ENCODE data around the gene EVL. TPM values are rescaled to one million over a fixed set of nuclear protein-coding genes. Genes with fewer than 3 reads are reported as not detected.

The EVL gene
- total RNA-seq, 4 donors from 2014 or later: 22.8 to 86.4 (median 45.2) TPM

- H3K9me3 ChIP-seq: no peaks in the 10 kb centered on the region
- H3K36me3 ChIP-seq: no peaks in the 10 kb centered on the region
- no peaks in the 10 kb centered on the region for H3K27me3 ChIP-seq
- no peak overlapping the region for H3K27ac ChIP-seq
- TF ChIP-seq POLR2AphosphoS5 (IDR thresholded peaks at IDR 0.05): no peak
- TF ChIP-seq POLR2A (IDR thresholded peaks at IDR 0.05): no peak
- no peak for TF ChIP-seq EP300 (IDR thresholded peaks at IDR 0.05; ENCODE audit: low read depth)
- TF ChIP-seq CTCF (IDR thresholded peaks at IDR 0.05): no peak
- in situ Hi-C loops (cut with MboI; ENCODE audit: low pct_ligation_motif_present in 1 of 4, low pct_unique_long_range_greater_than_20kb in 1 of 4, low sequenced_read_pairs in 3 of 4) (loop anchor here in 1 of 4 donors (25.0 kb wide), 1 partner anchor 133 kb away; no protein-coding TSS in a partner anchor), intact Hi-C loops (cut with DNase I; ENCODE audit: low total_unique reads) (no loop called here)
- DNase-seq: no peak
- WGBS, 2 donors (ENCODE audit: low coverage in 1 of 2): 93 to 100% methylated on average over 7 to 15 of the region's 18 CpGs
- no peak overlapping the region for H3K4me3 ChIP-seq
- H3K4me1 ChIP-seq: peaks cover 0 to 3% (median 0%) of the 10 kb centered on the region in 4 donors
Measured at GRCh38 chr14:100120522-100121269, 55.5 kb downstream of the EVL start.

- Histone ChIP-seq H3K4me3 (no peak overlapping the region), H3K36me3 (no peaks in the 10 kb centered on the region), H3K27me3 (no peaks in the 10 kb centered on the region), H3K4me1 (peaks cover 0 to 3% (median 0%) of the 10 kb centered on the region in 4 donors), H3K27ac (no peak overlapping the region), H3K9me3 (no peaks in the 10 kb centered on the region)
- TF ChIP-seq POLR2AphosphoS5 (IDR thresholded peaks at IDR 0.05) (no peak), POLR2A (IDR thresholded peaks at IDR 0.05) (no peak), EP300 (IDR thresholded peaks at IDR 0.05; ENCODE audit: low read depth) (no peak), CTCF (IDR thresholded peaks at IDR 0.05) (no peak)
- in situ Hi-C loops (cut with MboI; ENCODE audit: low pct_ligation_motif_present in 1 of 4, low pct_unique_long_range_greater_than_20kb in 1 of 4, low sequenced_read_pairs in 3 of 4) (loop anchor here in 1 of 4 donors (25.0 kb wide), 1 partner anchor 135 kb away; no protein-coding TSS in a partner anchor), intact Hi-C loops (cut with DNase I; ENCODE audit: low total_unique reads) (no loop called here)
- DNase-seq: no peak
- WGBS, 2 donors (ENCODE audit: low coverage in 1 of 2): 60 to 92% methylated on average over 1 to 14 of the region's 14 CpGs
Measured at GRCh38 chr14:100121643-100122480, 56.6 kb downstream of the EVL start.

GRCh38 chr14:100122481-100123223, 57.4 kb downstream of the EVL start:
- H3K4me3 ChIP-seq: no peak overlapping the region
- 83% methylated on average over 8 of the region's 8 CpGs; no CpG with 5 or more reads in 1 of the 2 donors for WGBS, 2 donors (ENCODE audit: low coverage in 1 of 2)
- intact Hi-C loops (cut with DNase I; ENCODE audit: low total_unique reads): no loop called here
- TF ChIP-seq POLR2A (IDR thresholded peaks at IDR 0.05): no peak
- peak in 3 of 5 experiments; percentile 18 to 39 (median 27) for TF ChIP-seq CTCF (IDR thresholded peaks at IDR 0.05)
- no peak for TF ChIP-seq EP300 (IDR thresholded peaks at IDR 0.05; ENCODE audit: low read depth)
- no peak for TF ChIP-seq POLR2AphosphoS5 (IDR thresholded peaks at IDR 0.05)
- DNase-seq: no peak
- H3K4me1 ChIP-seq: peaks cover 0 to 3% (median 0%) of the 10 kb centered on the region in 4 donors
- H3K9me3 ChIP-seq: no peaks in the 10 kb centered on the region
- H3K27me3 ChIP-seq: no peaks in the 10 kb centered on the region
- in situ Hi-C loops (cut with MboI; ENCODE audit: low pct_ligation_motif_present in 1 of 4, low pct_unique_long_range_greater_than_20kb in 1 of 4, low sequenced_read_pairs in 3 of 4): loop anchor here in 1 of 4 donors (25.0 kb wide), 1 partner anchor 135 kb away; no protein-coding TSS in a partner anchor
- H3K36me3 ChIP-seq: no peaks in the 10 kb centered on the region
- no peak overlapping the region for H3K27ac ChIP-seq
